ENCODE data around the gene SORL1.

GRCh38 chr11:121667836-121668235 lies 215.7 kb downstream of the SORL1 start:
- TF ChIP-seq POLR2AphosphoS5 (IDR thresholded peaks at IDR 0.05): no peak
- no peak for TF ChIP-seq CTCF (IDR thresholded peaks at IDR 0.05)
- TF ChIP-seq POLR2A (IDR thresholded peaks at IDR 0.05): no peak
- no peak for TF ChIP-seq EP300 (IDR thresholded peaks at IDR 0.05)
